Activated CD8-positive, alpha-beta memory T cell treated with anti-CD3 and anti-CD28 coated beads, Interleukin-2, amount 50 U/mL, for 4 hours (primary cell): ENCODE measurements around the gene NCAPD3.

ENCODE experiments used
- DNase-seq: peaks from one replicate; pipeline ENCODE4 v3.0.0-alpha.2; 2020

Gene NCAPD3

GRCh38 chr11:134253188-134253993 is 29.6 kb upstream of the NCAPD3 start, which contains the start of the genes ACAD8 and THYN1:
TSS of gene ACAD8 (plus strand) at chr11:134253568. CDS start at chr11:134253601, 33 bp downstream.
TSS of gene THYN1 (minus strand) at chr11:134253352. CDS start at chr11:134252882, 470 bp downstream.
- DNase-seq: peak; percentile 95

GRCh38 chr11:134252346-134253187 is 28.8 kb upstream of the NCAPD3 start:
- no peak for DNase-seq

- DNase-seq: no peak
Observed at GRCh38 chr11:134250675-134251074, 26.9 kb upstream of the NCAPD3 start.

GRCh38 chr11:134250246-134250645 is 26.5 kb upstream of the NCAPD3 start:
- DNase-seq: no peak

GRCh38 chr11:134248910-134249480 is 25.2 kb upstream of the NCAPD3 start:
- no peak for DNase-seq

GRCh38 chr11:134246678-134247077 is 22.9 kb upstream of the NCAPD3 start:
- no peak for DNase-seq

- DNase-seq: no peak
Observed at GRCh38 chr11:134246100-134246499, 22.3 kb upstream of the NCAPD3 start.

GRCh38 chr11:134245434-134245833 is 21.7 kb upstream of the NCAPD3 start:
- DNase-seq: no peak

GRCh38 chr11:134244593-134244992 is 20.8 kb upstream of the NCAPD3 start:
- no peak for DNase-seq

- no peak for DNase-seq
Observed at GRCh38 chr11:134243913-134244312, 20.1 kb upstream of the NCAPD3 start.

GRCh38 chr11:134242376-134242775 is 18.6 kb upstream of the NCAPD3 start:
- no peak for DNase-seq

- no peak for DNase-seq
Observed at GRCh38 chr11:134240592-134240991, 16.8 kb upstream of the NCAPD3 start.

GRCh38 chr11:134238956-134239355 is 15.2 kb upstream of the NCAPD3 start:
- DNase-seq: no peak

GRCh38 chr11:134237557-134237922 is 13.8 kb upstream of the NCAPD3 start:
- no peak for DNase-seq

GRCh38 chr11:134236834-134237556 is 13.2 kb upstream of the NCAPD3 start:
- no peak for DNase-seq

- no peak for DNase-seq
Observed at GRCh38 chr11:134235399-134235798, 11.6 kb upstream of the NCAPD3 start.

- no peak for DNase-seq
Observed at GRCh38 chr11:134233729-134234179, 10.0 kb upstream of the NCAPD3 start.

GRCh38 chr11:134231958-134232659 is 8.3 kb upstream of the NCAPD3 start:
- no peak for DNase-seq

- no peak for DNase-seq
Observed at GRCh38 chr11:134230339-134230738, 6.6 kb upstream of the NCAPD3 start.

- DNase-seq: no peak
Observed at GRCh38 chr11:134229126-134229790, 5.5 kb upstream of the NCAPD3 start.

- peak; percentile 49 for DNase-seq
Observed at GRCh38 chr11:134228625-134229024, 4.9 kb upstream of the NCAPD3 start.
